ENCODE results near the gene SMIM13. TPM values are rescaled to one million over a fixed set of nuclear protein-coding genes. Genes with fewer than 3 reads are reported as not detected.

Gene SMIM13
- polyA plus RNA-seq (2012; ENCODE audit: low read depth, missing spikeins) = 2.8 TPM

DNA sequence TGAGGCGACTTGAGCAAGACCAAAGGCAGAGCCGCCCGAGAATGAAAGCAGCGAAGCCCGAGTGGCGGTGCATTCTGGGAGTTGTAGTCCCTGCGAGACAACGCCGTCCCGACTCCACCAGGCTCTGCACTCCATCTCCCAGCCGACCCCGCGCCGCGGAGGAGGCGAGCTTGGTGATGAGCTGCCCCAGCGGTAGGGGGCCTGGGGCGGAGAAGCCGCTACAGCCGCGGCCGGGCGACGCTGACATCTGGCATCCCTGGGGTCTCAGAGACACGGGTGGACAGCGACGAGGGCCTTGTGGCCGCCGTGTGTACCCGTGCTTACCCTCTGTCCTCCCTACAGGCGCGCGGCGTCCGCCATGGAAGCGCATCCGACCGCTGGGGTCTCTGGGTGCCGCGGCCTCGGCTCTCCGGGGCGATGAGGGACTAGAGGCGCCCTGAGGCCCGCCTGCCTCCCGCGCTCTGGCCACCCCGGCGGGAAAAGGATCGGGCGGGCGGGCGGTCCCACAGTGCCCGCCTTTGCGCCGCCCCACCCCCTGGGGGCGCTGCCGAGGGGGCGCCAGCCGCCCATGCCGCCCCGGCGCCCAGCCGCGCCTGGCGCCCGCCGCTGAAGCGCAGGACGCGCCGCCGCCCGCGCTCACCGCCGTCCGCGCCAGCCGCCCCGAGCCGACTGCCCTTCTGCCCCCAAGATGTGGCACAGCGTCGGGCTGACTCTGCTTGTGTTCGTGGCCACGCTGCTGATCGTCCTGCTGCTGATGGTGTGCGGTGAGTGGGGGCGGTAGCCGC, at the start of gene SMIM13:
Gene SMIM13 (plus strand): TSS at position 209 of the 785 bp plus-strand sequence. CDS start 480 bp downstream, at position 689.
- no peak for TF ChIP-seq POU2F2 (IDR thresholded peaks at IDR 0.05; ENCODE audit: low read depth, low read length)
- peak; percentile 49; the same call in 1 of the 2 replicates for TF ChIP-seq POLR2AphosphoS5 (IDR thresholded peaks at IDR 0.05; ENCODE audit: low read depth, low read length)
- peak; percentile 67 for TF ChIP-seq POLR2A (IDR thresholded peaks at IDR 0.05; ENCODE audit: low read depth, low read length)
- TF ChIP-seq TAF1 (IDR thresholded peaks at IDR 0.05; ENCODE audit: low read depth, low read length) = peak; percentile 68; the same call in 1 of the 2 replicates
- no peak for TF ChIP-seq PAX5 (IDR thresholded peaks at IDR 0.05; ENCODE audit: insufficient read depth, low read length, severe bottlenecking)
- no peak for TF ChIP-seq SPI1 (IDR thresholded peaks at IDR 0.05; ENCODE audit: low read depth, low read length)
- FAIRE-seq = peak; percentile 95
- peak; percentile 92 for DNase-seq (ENCODE audit: insufficient read length, low spot score)

DNA sequence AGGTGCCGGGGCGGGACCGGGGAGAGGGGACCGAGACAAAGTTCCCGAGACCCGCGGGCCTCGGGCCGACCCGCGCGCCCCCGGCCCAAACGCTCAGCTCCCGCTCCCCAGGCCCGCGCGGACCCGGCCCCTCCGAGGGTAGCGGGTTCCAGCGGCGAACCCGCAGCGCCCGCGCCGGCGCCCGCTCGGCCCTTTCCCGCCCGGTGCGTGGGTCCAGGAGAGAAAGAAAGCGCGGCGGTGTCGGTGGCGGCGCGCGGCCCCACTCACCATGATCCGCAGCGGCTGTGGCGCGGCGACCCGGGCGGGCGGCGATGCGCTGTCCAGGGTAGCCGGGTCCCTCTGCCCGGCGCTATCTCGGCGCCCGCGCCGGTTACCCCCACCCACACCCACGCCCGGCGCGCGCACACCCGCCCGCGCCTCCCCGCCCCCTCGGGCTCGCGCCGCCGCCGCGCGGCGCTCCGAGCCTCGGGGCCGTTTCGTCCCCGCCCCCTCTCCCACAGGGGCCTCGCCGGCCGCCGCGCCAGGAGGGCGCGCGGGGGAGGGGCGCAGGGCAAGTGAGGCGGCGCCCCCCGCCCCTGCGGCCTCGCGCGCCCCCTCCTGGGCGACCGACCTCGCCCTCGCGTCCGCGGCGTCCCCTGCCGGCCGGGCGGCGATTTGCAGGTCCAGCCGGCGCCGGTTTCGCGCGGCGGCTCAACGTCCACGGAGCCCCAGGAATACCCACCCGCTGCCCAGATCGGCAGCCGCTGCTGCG, 49.5 kb upstream of the SMIM13 start, which contains the start of gene ELOVL2:
Gene ELOVL2 (minus strand): TSS at position 345 of the 751 bp plus-strand sequence. CDS start 75 bp downstream, at position 270.
- TF ChIP-seq TAF1 (IDR thresholded peaks at IDR 0.05; ENCODE audit: low read depth, low read length) (no peak), POLR2AphosphoS5 (IDR thresholded peaks at IDR 0.05; ENCODE audit: low read depth, low read length) (no peak), PAX5 (IDR thresholded peaks at IDR 0.05; ENCODE audit: insufficient read depth, low read length, severe bottlenecking) (no peak), SPI1 (IDR thresholded peaks at IDR 0.05; ENCODE audit: low read depth, low read length) (no peak), POU2F2 (IDR thresholded peaks at IDR 0.05; ENCODE audit: low read depth, low read length) (no peak), POLR2A (IDR thresholded peaks at IDR 0.05; ENCODE audit: low read depth, low read length) (no peak)
- no peak for FAIRE-seq

DNA sequence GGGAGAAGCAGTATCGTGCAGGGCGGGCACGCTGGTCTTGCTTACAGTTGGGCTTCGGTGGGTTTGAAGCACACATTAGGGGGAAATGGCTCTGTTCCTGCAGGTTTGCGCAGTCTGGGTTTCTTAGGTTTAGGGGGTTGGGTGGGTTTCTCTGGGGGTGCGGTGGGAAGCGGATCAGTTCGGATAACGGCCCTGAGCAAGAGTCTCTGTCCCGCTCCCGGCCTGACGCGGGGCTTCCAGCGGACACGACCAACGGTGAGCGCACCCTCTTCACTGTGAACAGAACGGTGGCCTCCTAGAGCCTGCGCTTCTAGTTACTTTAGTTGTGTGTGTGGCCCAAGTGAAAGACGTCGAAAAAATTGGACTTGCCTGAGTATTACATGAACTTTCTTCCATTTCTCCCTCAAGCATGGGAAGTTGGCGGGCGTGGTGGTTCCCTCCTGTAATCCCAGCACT, 48.9 kb upstream of the SMIM13 start:
- DNase-seq (ENCODE audit: insufficient read length, low spot score) = no peak
- no peak for FAIRE-seq
- no peak for TF ChIP-seq POLR2A (IDR thresholded peaks at IDR 0.05; ENCODE audit: low read depth, low read length)
- no peak for TF ChIP-seq POU2F2 (IDR thresholded peaks at IDR 0.05; ENCODE audit: low read depth, low read length)
- TF ChIP-seq SPI1 (IDR thresholded peaks at IDR 0.05; ENCODE audit: low read depth, low read length) = no peak

More for the DNA sequence above, 49.5 kb upstream of the SMIM13 start, which contains the start of gene ELOVL2:
- peak; percentile 43 for DNase-seq (ENCODE audit: insufficient read length, low spot score)

DNA sequence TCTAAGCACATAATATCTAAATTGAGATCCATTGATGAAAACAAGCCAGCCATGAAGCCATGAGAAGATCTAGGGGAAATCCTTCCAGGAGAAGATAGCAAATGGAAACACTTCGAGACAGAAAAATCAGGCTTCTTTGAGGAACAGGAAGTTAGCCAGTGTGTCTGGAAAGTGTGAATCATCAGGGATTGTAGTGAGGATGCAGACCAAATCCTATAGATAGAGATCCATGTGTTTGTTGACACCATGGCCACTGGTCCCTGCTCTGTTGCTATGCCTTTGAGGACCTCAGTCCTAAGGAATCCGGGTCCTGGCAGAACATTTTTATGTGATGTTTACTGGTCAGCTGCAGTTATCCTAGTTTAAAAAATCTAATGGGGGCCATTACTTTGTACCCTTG, 42.9 kb upstream of the SMIM13 start:
- DNase-seq (ENCODE audit: insufficient read length, low spot score) = no peak
- TF ChIP-seq POU2F2 (IDR thresholded peaks at IDR 0.05; ENCODE audit: low read depth, low read length) = no peak
- no peak for TF ChIP-seq POLR2A (IDR thresholded peaks at IDR 0.05; ENCODE audit: low read depth, low read length)
- TF ChIP-seq TAF1 (IDR thresholded peaks at IDR 0.05; ENCODE audit: low read depth, low read length) = no peak
- no peak for TF ChIP-seq SPI1 (IDR thresholded peaks at IDR 0.05; ENCODE audit: low read depth, low read length)
- no peak for TF ChIP-seq PAX5 (IDR thresholded peaks at IDR 0.05; ENCODE audit: insufficient read depth, low read length, severe bottlenecking)
- no peak for TF ChIP-seq POLR2AphosphoS5 (IDR thresholded peaks at IDR 0.05; ENCODE audit: low read depth, low read length)
- no peak for FAIRE-seq

DNA sequence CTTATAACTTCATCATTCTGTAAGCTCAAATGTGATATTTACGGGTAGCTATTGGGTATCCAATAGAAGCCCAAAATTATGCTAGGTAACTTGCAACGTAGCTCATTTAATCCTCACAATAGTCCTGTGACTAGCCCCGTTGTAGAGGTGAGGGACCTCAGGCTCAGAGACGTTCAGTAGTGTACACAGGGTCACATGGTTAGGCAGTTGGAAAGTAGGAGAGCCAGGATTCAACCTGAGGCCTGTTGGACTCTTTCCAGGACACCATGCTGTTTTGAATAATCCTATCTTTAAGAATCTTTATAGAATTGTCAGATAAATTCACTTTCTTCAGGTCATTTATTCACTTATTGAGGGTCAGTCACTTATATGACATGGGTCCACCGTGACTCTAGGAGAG, 40.3 kb upstream of the SMIM13 start:
- no peak for TF ChIP-seq PAX5 (IDR thresholded peaks at IDR 0.05; ENCODE audit: insufficient read depth, low read length, severe bottlenecking)
- no peak for TF ChIP-seq SPI1 (IDR thresholded peaks at IDR 0.05; ENCODE audit: low read depth, low read length)
- TF ChIP-seq POU2F2 (IDR thresholded peaks at IDR 0.05; ENCODE audit: low read depth, low read length) = no peak
- FAIRE-seq = no peak

DNA sequence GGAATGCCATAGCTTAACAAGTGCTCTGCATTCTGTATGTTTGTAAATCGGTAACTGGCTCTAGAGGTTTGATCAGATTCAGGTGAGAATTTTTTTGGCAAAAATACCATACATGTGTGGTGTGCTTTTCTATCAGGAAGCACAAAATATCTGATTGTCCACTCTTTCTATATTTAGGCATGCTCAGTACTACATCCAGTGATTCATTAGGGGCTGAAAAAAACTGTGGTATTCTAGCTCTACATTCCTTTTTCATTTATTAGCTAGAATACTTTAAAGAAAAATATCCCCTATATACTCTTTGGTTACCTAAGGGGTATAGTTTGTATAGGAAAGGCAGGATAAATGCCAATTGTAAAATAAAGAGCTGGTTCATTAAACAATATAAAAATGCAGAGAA, 38.9 kb upstream of the SMIM13 start:
- no peak for FAIRE-seq
- TF ChIP-seq POLR2AphosphoS5 (IDR thresholded peaks at IDR 0.05; ENCODE audit: low read depth, low read length) (no peak), POLR2A (IDR thresholded peaks at IDR 0.05; ENCODE audit: low read depth, low read length) (no peak), SPI1 (IDR thresholded peaks at IDR 0.05; ENCODE audit: low read depth, low read length) (no peak), TAF1 (IDR thresholded peaks at IDR 0.05; ENCODE audit: low read depth, low read length) (no peak), POU2F2 (IDR thresholded peaks at IDR 0.05; ENCODE audit: low read depth, low read length) (no peak), PAX5 (IDR thresholded peaks at IDR 0.05; ENCODE audit: insufficient read depth, low read length, severe bottlenecking) (no peak)
- no peak for DNase-seq (ENCODE audit: insufficient read length, low spot score)

More for the DNA sequence above, 40.3 kb upstream of the SMIM13 start:
- DNase-seq (ENCODE audit: insufficient read length, low spot score) = no peak

DNA sequence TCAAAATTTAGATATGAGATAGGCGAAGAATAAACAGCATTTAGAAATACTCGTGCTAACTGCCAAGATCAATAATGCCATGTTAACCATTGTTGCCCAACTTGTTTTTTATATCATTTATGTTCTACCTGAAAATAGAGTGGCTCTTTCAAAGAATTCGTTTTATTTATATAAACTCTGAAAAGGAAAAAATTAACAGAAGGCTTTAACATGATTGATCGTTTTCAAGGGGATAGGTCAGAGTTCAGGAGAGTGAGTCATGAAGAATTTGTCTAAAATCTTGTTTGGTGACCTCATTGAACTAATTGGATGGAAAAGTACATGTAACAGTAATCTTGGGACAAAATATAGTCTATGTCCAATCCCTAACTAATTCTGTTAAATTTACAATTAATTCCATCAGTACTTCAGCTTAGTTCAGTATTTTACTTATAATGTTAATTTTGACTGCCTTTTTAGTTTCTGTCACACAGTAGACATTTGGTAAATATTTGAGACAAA, 38.5 kb upstream of the SMIM13 start:
- DNase-seq (ENCODE audit: insufficient read length, low spot score) (no peak), FAIRE-seq (no peak)
- TF ChIP-seq POLR2A (IDR thresholded peaks at IDR 0.05; ENCODE audit: low read depth, low read length) (no peak), PAX5 (IDR thresholded peaks at IDR 0.05; ENCODE audit: insufficient read depth, low read length, severe bottlenecking) (no peak), TAF1 (IDR thresholded peaks at IDR 0.05; ENCODE audit: low read depth, low read length) (no peak), POU2F2 (IDR thresholded peaks at IDR 0.05; ENCODE audit: low read depth, low read length) (no peak), SPI1 (IDR thresholded peaks at IDR 0.05; ENCODE audit: low read depth, low read length) (no peak), POLR2AphosphoS5 (IDR thresholded peaks at IDR 0.05; ENCODE audit: low read depth, low read length) (no peak)

DNA sequence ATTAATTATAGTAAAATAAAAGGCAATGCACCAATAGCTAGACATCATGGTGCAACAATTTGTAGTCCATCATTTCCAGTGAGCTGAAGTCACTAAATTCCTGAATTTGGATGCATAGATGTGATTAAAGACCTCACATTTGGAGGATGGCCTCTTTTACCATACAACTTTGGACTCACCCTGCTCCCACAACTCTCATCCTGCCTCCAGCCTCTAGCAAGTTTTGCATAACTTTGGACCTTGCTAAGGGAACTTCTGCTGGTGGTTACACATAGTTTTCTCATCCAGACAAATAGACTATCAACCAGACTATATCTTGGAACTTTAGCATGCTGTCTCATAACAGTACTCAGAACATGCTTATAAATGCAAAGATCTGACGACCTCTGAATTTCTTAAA, 36.8 kb upstream of the SMIM13 start:
- DNase-seq (ENCODE audit: insufficient read length, low spot score) = no peak
- TF ChIP-seq PAX5 (IDR thresholded peaks at IDR 0.05; ENCODE audit: insufficient read depth, low read length, severe bottlenecking) = no peak
- TF ChIP-seq POLR2A (IDR thresholded peaks at IDR 0.05; ENCODE audit: low read depth, low read length) = no peak
- TF ChIP-seq TAF1 (IDR thresholded peaks at IDR 0.05; ENCODE audit: low read depth, low read length) = no peak
- no peak for TF ChIP-seq POLR2AphosphoS5 (IDR thresholded peaks at IDR 0.05; ENCODE audit: low read depth, low read length)
- TF ChIP-seq POU2F2 (IDR thresholded peaks at IDR 0.05; ENCODE audit: low read depth, low read length) = no peak
- no peak for TF ChIP-seq SPI1 (IDR thresholded peaks at IDR 0.05; ENCODE audit: low read depth, low read length)
- FAIRE-seq = no peak

DNA sequence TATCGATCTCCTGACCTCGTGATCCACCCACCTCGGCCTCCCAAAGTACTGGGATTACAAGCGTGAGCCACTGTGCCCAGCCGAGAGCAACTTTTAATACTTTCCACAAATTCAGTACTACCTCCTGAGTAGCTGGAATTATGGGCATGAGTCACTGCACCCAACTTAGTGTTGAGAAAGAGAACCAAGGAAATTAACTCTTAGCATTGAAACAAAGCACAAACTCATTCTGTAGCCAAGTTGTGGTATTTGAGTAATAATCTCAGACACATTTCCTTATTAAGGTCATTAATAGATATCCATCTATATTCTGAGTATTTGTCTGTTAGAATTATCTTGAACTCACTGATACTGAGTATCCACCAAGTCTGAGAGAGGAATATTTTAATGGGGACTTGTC, 35.2 kb upstream of the SMIM13 start:
- DNase-seq (ENCODE audit: insufficient read length, low spot score) (no peak), FAIRE-seq (no peak)
- no peak for TF ChIP-seq POU2F2 (IDR thresholded peaks at IDR 0.05; ENCODE audit: low read depth, low read length)
- TF ChIP-seq POLR2A (IDR thresholded peaks at IDR 0.05; ENCODE audit: low read depth, low read length) = no peak
- no peak for TF ChIP-seq POLR2AphosphoS5 (IDR thresholded peaks at IDR 0.05; ENCODE audit: low read depth, low read length)
- TF ChIP-seq PAX5 (IDR thresholded peaks at IDR 0.05; ENCODE audit: insufficient read depth, low read length, severe bottlenecking) = no peak
- TF ChIP-seq TAF1 (IDR thresholded peaks at IDR 0.05; ENCODE audit: low read depth, low read length) = no peak
- TF ChIP-seq SPI1 (IDR thresholded peaks at IDR 0.05; ENCODE audit: low read depth, low read length) = no peak

All from GM12891 (cell line).